ENCODE data around the gene PRSS2.
A peak's percentile ranks its signal among the peaks of the same experiment; 100 is the strongest.
"Not testable (repeated sequence)": the region's sequence is repeated elsewhere in the genome, so short reads cannot be mapped to it uniquely, and the experiment has no call there.

The PRSS2 gene

DNA sequence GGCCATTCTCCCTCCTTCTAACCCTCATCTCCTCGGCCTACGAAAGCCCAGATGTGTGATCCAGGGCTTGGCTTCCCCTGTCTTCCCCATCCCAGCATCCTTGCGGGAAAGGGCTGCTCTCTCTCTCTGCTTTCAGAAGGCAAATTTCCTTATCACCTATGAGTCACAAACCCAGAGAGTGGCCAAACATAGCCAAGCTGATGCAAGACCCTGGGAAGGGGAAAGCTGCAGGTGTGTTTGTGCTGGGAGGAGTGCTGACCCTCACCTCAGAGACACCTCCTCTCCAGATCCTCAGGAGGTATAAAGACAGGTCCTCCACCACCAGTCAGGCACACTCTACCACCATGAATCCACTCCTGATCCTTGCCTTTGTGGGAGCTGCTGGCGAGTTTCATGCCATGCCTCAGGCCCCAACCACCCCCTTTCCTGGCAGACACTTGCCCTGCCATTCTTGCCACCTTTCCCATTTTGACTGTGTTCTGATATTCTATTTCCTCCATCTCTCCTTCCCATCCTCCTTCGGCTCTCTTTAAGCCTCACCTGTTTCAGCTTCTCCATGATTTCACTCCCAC lies 10.6 kb upstream of the PRSS2 start:
- no peak for DNase-seq

DNA sequence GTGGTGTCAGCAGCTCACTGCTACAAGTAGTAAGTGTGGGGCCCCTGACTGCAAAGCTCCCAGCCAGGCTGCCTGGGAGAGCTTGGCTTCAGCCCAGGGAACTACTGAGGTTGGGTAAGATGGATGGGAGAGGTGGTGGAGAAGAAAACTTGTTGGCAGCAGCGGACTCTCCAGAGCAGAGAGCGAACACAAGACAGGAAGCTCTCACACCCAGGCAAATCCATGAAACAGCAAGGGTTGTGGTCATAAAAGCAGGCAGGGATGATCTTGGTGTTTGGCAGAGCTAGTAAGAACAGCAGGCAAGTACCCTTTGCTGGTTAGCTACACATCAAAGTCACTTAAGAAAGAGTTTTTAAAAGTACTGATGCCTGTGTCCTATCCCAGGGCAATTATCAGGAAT lies 9.2 kb upstream of the PRSS2 start:
- DNase-seq, result not testable (repeated sequence)

DNA sequence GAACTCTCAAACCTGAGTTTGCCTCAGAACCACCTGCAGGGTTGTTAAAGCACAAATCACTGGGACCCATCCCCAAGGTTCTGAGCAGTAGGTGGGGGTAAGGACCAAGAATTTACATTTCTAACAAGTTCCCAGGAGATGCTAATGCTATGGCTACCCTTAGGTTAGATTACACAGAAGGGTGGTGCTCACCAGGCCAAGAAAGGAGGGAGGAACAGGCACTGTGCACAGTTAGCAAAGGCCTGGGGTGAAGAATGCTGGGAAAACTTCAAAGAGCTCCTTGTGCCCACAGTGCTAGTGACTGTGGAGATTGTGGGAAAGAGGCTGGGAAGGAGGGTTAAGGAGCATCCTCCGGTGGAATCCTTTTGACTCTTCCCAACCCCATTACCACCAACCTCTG lies 8.7 kb upstream of the PRSS2 start:
- no peak for DNase-seq

DNA sequence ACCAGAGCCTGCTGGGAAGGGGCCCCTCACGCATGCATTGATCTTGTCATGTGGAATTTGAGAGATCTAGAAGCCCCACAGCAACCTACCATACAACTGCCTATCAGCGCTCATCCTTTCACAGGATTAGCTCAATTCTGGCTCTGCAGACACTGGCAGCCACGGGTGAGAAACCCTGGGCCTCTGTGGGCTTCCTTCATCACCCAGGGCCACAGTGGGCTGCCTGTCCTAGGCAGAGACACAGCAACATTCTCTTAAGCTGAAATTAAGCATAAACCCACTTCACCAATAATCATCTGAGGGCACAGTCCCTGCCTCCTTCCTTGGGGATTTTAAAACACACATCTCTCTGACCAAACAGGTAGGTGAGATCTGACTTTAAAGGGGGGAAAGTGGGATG lies 3.3 kb upstream of the PRSS2 start:
- no peak for DNase-seq

DNA sequence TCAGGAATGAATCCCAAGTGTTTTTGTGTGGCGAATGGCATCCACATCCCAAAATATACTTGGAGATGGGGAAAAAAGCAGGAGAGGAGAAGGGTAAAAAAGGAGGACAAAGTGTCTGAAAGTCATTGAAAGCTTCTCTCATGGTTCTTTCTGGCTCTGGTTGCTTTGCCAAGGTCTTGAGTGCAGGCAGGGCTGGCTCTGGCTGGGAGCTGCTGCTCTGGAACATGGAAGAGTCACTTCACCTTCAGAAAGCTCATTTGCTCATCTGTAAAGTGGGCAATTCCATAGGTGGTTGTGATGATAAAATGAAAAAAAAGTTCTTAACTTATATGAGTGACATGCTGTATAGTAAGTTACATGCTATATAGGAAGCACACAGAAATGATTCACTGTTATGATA lies 2.9 kb upstream of the PRSS2 start:
- DNase-seq, result no peak

DNA sequence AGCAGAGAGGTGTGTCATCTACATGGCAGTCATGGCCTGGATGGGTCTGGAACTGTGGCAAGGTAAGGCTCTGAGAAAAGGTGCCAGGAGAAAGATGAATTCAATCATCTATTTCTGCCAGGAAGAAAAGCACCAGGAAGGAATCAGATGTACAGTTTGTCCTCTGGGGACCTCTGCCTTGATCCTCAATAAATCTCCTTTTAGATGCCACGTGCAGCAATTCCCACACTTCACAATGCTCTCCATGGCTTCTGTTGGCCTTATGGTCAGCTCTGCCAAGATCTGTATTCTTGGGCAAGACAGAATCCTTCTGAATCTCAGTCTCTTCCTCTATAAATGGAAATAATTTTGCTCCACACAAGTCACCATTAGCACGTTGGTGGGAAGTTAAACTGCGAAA lies 1.9 kb upstream of the PRSS2 start:
- DNase-seq, result not testable (repeated sequence)

DNA sequence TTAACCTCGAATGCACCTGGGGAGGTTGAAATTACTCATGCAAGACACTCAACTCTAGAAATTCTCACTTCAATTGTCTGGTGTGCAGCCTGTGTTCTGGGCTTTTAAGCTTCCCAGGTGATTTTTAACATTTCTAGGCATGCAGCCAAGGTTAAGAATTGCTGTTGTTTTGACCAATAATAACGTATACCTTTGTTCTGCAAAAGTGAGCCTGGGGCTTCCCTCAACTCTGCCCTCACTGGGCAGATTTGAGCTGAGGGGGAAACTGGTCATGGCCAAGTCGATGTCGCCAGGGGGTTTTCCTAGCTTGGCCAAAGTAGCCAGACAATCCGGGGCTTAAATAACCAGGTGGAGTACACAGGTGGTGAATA lies 568 bp downstream of the PRSS2 start:
- DNase-seq, result no peak

DNA sequence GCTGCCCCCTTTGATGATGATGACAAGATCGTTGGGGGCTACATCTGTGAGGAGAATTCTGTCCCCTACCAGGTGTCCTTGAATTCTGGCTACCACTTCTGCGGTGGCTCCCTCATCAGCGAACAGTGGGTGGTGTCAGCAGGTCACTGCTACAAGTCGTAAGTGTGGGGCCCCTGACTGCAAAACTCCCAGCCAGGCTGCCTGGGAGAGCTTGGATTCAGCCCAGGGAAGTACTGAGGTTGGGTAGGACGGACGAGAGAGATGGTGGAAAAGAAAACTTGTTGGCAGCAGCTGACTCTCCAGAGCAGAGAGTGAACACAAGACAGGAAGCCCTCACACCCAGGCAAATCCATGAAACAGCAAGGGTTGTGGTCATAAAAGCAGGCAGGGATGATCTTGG lies 1.3 kb downstream of the PRSS2 start:
- no peak for DNase-seq

DNA sequence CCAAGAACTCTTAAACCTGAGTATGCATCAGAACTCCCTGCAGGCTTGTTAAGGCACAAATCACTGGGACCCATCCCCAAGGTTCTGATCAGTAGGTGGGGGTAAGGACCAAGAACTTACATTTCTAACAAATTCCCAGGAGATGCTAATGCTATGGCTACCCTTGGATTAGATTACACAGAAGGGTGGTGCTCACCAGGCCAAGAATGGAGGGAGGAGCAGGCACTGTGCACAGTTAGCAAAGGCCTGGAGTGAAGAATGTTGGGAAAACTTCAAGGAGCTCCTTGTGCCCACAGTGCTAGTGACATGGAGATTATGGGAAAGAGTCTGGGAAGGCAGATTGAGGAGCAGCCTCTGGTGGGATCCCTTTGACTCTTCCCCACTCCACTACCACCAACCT lies 1.9 kb downstream of the PRSS2 start:
- DNase-seq, result no peak

DNA sequence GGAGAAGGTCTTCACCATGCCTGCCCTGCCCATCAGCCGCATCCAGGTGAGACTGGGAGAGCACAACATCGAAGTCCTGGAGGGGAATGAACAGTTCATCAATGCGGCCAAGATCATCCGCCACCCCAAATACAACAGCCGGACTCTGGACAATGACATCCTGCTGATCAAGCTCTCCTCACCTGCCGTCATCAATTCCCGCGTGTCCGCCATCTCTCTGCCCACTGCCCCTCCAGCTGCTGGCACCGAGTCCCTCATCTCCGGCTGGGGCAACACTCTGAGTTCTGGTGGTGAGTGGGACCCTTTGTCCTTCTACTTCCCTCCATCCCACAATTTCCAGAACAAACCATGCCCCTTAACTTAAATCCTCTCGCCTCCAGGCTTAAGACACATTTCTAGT lies 2.5 kb downstream of the PRSS2 start:
- DNase-seq, result no peak

DNA sequence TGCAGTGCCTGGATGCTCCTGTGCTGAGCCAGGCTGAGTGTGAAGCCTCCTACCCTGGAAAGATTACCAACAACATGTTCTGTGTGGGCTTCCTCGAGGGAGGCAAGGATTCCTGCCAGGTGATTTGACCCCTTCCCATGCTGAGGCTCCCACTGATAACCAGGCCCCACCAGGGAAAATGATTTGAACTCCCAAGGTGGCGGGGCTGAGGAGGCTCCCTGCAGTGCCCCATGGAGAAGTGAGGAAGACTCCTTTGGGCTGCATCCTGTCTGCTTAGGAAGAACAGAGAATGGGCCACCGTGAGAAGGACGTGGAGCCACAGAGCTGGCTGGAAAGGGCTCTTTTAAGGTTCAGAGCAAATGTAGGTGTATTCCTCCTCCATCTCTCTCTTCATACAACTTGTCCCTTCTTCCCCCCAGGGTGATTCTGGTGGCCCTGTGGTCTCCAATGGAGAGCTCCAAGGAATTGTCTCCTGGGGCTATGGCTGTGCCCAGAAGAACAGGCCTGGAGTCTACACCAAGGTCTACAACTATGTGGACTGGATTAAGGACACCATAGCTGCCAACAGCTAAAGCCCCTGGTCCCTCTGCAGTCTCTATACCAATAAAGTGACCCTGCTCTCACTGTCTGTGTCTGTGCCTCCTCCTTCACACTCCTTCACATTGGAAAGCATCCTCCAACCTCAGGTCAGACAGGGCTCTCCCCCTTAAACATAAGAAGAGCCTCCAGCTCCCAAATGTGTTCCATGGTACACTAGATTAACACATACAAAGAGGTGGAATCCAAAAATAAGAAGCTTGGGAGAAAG lies 3.4 kb downstream of the PRSS2 start:
- DNase-seq, result no peak

DNA sequence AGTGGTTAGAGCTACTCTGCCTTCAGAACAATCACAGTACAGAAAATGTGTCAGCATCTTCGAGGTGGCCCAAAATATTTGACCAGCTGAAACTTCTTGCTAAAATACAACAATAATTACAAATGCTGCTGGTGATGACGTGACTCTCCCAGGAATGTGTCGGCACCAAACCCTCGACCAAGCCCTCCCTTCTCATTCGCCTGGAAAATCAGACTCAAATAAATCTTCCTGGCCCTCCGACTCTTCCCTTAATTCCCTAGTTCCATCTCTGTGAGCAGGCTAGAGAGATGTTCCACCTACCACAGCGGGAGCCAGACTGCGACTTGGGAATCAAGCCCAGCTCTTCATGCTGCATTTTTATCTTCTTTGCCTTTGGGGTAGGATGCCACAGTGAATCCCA lies 4.1 kb downstream of the PRSS2 start:
- DNase-seq, result no peak

DNA sequence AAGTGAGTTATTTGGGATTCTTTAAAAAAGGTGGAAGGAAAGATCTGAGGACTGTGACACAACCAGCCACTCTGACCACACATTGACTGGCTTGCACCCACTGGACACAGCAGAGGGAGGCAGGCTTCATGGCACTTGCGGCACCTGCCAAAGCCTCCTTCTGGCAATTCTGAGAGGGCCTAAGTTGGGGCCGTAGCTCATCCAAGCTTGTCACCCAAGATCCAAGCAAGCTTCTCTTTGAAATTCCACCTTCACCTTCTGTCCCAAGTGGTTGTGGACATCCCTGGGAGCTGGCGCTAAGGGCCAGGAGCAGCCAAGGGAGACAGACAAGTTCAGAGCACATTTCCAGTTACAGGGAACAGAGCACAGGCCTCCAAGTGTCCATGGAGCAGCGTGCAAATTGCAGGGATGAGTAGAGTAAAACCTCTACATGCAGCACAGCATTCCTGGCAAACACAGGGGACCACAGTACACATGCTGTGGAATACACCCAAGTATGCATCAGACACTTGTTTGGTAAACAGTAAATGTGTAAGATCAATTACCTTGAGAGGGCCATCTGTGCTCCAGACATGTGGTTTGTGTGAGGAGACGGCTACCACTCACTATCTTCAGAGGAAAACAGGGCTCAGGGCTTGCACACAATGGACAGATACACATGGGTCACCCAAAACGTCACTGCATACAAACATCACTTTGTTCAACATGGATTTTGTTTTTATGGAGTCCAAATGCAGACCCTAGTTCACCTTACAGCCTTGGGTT lies 4.8 kb downstream of the PRSS2 start:
- DNase-seq, result not testable (repeated sequence)

DNA sequence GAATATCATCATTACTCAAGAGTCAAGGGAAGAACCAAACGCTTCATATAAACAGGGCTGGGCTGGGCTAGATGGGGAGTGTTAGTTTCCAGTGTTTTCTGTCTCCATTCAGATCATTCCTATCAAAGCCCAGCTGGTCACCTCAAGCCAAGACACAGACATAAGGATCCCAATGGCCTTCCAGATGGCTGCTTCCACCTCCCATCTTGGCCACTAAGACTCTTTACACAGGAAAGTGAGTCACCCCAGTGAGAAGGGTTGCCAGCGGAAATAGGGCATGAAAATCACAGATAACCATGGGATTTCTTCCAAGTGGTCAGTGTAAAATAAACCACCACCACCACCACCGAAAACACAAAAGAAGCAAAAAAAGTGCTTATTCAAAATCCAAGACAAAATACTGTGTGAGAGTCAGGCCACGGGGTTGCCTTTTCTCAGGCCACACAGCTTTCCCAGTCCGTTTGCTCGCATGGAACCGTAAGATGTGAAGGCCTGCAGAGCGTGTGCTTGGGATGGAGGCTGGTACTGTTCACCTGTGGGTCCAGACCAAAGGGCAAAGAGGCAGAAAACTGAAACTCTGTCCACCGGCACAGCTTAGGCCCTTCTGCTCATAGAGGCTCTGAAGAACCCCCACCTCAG lies 5.6 kb downstream of the PRSS2 start:
- DNase-seq, result no peak

DNA sequence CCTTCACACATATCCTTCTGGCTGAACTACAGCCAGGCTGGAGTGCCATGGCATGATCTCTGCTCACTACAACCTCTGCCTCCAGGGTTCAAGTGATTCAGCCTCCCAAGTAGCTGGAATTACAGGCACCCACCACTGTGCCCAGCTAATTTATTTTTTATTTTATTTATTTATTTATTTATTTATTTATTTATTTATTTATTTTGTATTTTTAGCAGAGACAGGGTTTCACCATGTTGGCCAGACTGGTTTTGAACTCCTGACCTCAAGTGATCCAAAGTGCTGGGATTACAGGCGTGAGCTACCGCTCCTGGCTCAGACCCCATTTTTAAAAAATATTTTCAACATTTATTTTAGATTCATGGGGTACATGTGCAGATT lies 6.1 kb downstream of the PRSS2 start:
- DNase-seq, result not testable (repeated sequence)

DNA sequence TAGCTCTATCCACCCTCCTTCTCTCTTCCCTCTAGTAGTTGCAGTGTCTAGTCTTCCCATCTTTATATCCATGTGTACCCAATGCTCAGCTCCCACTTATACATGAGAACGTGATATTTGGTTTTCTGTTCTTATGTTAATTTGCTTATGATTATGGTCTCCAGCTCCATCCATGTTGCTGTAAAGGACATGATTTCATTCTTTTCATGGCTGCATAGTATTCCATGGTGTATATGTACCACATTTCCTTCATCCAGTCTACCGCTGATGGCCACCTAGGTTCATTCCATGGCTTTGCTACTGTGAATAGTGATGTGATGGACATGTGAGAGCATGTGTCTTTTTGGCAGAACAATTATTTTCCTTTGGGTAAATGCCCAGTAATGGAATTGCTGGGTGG lies 6.5 kb downstream of the PRSS2 start:
- no peak for DNase-seq

DNA sequence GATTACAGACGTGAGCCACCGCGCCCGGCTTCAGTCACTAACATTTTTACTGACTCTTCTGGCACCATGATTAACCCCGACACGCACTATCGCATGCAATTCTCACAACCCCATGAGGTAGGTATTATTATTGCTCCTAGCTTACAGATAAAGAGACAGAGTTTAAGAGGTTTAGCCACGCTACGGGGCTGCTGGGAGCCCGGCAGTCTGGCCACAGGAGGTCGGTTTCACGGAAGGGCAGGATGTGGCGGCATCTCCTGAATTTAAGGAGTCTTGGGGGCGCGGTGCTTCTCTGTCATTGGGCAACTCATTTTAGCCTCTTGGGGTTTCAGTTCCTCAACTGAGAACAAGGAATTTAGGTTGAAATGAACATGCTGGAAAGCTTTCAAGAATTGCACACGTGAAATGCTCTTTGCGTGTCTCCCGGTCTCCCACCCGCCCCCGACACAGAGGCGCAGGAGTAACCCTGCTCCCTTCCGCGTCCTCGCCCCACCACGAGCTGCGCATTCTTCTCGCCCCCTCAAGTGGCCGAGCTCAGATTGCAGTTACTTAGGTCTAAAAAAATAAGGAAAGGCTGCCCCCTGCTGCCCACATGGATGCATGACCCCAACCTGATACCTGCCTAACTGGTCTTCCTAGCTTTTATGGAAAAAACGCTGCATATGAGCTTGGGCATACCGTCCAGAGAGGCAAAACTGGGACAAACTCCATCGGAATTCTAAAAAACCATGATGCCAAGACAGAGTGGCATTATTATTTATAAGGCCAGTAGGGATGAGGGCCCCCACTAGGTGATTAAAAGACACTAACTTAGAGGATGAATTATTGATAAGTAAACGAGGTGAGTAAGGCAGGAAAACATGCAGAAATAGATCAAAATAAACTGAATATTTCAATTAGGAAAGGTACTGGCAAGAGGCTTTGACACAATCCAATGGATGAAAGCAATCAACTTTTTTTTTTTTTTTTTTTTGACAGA lies 12.4 kb downstream of the PRSS2 start:
- DNase-seq, result peak; percentile 81

DNA sequence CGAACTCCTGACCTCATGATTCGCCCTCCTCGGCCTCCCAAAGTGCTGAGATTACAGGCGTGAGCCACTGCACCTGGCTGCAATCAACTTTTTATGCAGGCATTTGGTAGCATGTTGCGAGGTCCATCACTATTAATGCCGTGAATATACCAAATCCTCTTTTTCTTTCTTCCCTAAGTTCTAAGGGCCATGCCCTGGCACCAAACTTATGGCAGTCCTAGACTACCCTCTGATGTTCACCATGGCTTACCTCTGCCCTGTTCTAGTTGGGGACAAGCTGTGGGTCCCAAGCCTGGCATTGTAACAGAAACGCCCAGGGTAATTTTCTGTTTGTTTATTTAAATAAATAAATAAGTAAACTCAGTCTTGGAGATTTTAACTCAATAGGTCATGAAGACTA lies 13.3 kb downstream of the PRSS2 start:
- DNase-seq, result no peak

DNA sequence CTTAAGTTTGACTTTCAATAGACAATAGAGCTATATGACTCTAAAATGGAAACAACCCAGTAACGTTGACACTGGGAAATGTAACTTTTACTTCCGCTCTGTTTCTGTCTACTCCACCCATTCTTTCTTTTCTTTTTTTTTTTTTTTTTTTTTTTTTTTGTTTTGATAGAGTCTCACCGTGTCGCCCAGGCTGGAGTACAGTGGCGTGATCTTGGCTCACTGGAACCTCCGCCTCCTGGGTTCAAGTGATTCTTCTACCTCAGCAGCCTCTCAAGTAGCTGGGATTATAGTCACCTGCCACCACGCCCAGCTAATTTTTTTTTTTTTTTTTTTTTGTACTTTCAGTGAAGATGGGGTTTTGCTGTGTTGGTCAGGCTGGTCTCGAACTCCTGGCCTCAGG lies 13.9 kb downstream of the PRSS2 start:
- no peak for DNase-seq

DNA sequence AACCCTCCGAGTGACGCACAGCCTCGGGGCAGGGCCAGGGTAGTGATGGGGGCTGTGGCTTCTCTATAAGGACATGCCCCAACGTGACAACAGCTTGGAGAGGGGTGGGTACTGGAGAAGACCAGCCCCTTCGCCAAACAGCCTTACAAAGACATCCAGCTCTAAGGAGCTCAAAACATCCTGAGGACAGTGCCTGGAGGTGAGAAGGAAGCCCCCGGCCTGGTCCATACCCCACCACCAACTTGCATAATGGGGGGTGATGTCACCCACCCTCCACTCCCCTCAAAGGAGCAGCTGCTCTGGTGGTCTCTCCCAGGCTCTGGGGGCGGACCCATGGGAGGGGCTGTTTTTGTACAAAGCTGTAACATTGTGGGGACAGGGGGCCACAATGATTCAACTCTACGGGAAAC lies 15.1 kb downstream of the PRSS2 start:
- peak; percentile 85 for DNase-seq

DNA sequence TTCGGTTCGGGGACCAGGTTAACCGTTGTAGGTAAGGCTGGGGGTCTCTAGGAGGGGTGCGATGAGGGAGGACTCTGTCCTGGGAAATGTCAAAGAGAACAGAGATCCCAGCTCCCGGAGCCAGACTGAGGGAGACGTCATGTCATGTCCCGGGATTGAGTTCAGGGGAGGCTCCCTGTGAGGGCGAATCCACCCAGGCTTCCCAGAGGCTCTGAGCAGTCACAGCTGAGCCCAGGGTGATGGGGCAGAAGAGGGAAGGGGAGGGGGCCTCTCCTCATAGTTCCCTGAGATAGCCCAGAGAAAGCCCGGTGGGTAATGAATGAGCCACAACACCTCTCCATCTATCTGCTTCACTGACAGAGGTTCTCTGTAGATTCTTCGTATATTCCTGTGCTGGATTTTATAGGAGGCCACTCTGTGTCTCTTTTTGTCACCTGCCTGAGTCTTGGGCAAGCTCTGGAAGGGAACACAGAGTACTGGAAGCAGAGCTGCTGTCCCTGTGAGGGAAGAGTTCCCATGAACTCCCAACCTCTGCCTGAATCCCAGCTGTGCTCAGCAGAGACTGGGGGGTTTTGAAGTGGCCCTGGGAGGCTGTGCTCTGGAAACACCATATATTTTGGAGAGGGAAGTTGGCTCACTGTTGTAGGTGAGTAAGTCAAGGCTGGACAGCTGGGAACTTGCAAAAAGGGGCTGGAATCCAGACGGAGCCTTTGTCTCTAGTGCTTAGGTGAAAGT lies 16.4 kb downstream of the PRSS2 start:
- DNase-seq, result no peak

DNA sequence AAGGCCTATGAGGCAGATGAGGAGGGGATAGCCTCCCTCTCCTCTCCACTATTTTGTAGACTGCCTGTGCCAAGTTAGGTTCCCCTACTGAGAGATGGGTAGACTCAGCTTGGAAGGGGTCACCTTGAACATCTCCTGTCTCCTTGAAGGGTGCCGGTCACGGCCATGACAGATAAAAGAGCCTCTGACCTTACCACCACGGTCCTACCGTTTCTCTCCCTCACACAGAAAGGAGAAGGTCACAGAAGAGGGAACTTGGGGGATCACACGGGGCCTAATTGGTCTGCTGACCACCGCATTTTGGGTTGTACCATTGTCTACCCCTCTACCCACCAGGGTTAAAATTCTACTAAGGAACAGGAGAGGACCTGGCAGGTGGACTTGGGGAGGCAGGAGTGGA lies 17.0 kb downstream of the PRSS2 start:
- DNase-seq, result no peak

Data from stimulated activated CD4-positive, alpha-beta T cell treated with anti-CD3 and anti-CD28 coated beads, Interleukin-15, amount 100 ng/mL, for 24 hours (primary cell).